GM23248 (cell line): ENCODE measurements around the gene MRTFB. TPM values are rescaled to one million over a fixed set of nuclear protein-coding genes. Genes with fewer than 3 reads are reported as not detected.

Source experiments
- DNase-seq: peaks from one replicate; pipeline ENCODE4 v3.0.0-alpha.2; 2015
- H2AFZ ChIP-seq: fragments of 200-600 bp; sonication (generic); 2 replicates; pipeline ENCODE4 v1.6.1; 2016; ENCODE audit warnings: antibody characterized with exemption
- H3F3A ChIP-seq: fragments of 200-600 bp; sonication (generic); 2 replicates; pipeline ENCODE4 v1.6.1; 2016; ENCODE audit warnings: mild to moderate bottlenecking, antibody characterized with exemption, mixed run types; ENCODE audit not compliant: insufficient read depth
- H3K27ac ChIP-seq: fragments of 200-600 bp; sonication (generic); 2 replicates; pipeline ENCODE4 v1.5.1; 2016; ENCODE audit warnings: mild to moderate bottlenecking
- H3K27me3 ChIP-seq: fragments of 200-600 bp; sonication (generic); replicated peaks from 2 replicates; pipeline ENCODE4 v1.6.1; 2016; ENCODE audit warnings: mild to moderate bottlenecking; ENCODE audit not compliant: insufficient read depth
- H3K36me3 ChIP-seq: fragments of 200-600 bp; sonication (generic); 2 replicates; pipeline ENCODE4 v1.6.1; 2016; ENCODE audit warnings: low read depth, mild to moderate bottlenecking
- H3K4me1 ChIP-seq: fragments of 200-600 bp; sonication (generic); 2 replicates; pipeline ENCODE4 v1.6.1; 2016; ENCODE audit warnings: mild to moderate bottlenecking; ENCODE audit not compliant: insufficient read depth
- H3K4me2 ChIP-seq: fragments of 200-600 bp; sonication (generic); one replicate; pipeline ENCODE4 v1.6.1; 2016; ENCODE audit warnings: mild to moderate bottlenecking; ENCODE audit not compliant: unreplicated experiment
- H3K4me3 ChIP-seq: fragments of 200-600 bp; sonication (generic); 2 replicates; pipeline ENCODE4 v1.5.1; 2016; ENCODE audit warnings: mild to moderate bottlenecking
- H3K79me2 ChIP-seq: fragments of 200-600 bp; sonication (generic); 2 replicates; pipeline ENCODE4 v1.6.1; 2016; ENCODE audit warnings: mild to moderate bottlenecking; ENCODE audit not compliant: insufficient read depth
- H3K9ac ChIP-seq: fragments of 200-600 bp; sonication (generic); 2 replicates; pipeline ENCODE4 v1.6.1; 2016; ENCODE audit warnings: mild to moderate bottlenecking
- H3K9me2 ChIP-seq: fragments of 200-600 bp; sonication (generic); 2 replicates; pipeline ENCODE4 v1.6.1; 2016; ENCODE audit warnings: mixed run types, mild to moderate bottlenecking, moderate library complexity; ENCODE audit not compliant: insufficient read depth
- H3K9me3 ChIP-seq: fragments of 200-600 bp; sonication (generic); one replicate; pipeline ENCODE4 v1.6.1; 2017; ENCODE audit warnings: low read depth
- H4K20me1 ChIP-seq: fragments of 200-600 bp; sonication (generic); 2 replicates; pipeline ENCODE4 v1.6.0; 2016; ENCODE audit not compliant: insufficient read depth
- EZH2 ChIP-seq: fragments of 200-600 bp; sonication (generic); IDR thresholded peaks from 2 replicates; pipeline ENCODE4 v1.6.1; 2018; ENCODE audit warnings: antibody characterized with exemption, mild to moderate bottlenecking; ENCODE audit not compliant: insufficient read depth, poor library complexity, severe bottlenecking
- EZH2phosphoT487 ChIP-seq: fragments of 200-600 bp; sonication (generic); IDR thresholded peaks from 2 replicates; pipeline ENCODE4 v1.6.1; 2018; ENCODE audit warnings: antibody characterized with exemption, moderate library complexity, mild to moderate bottlenecking, low read depth; ENCODE audit not compliant: insufficient read depth
- WGBS, 2 experiments: methylation state at CpG; one replicate each; pipeline ENCODE4 v1.1.6; 2015 to 2017; ENCODE audit warnings: low lambda C conversion rate in 2 of 2, low coverage in 1 of 2; ENCODE audit errors: missing lambda C conversion rate in 2 of 2; 5-methylcytosine and 5-hydroxymethylcytosine counted together
- in situ Hi-C: fragments of 300-500 bp; cut with MboI; formaldehyde crosslinking; loops from 2 replicates; pipeline ENCODE4 v1.15.0; 2020
- polyA plus RNA-seq: library from polyadenylated mRNA; unstranded; fragments of >200 nt; fragmentation: Nextera tagmentation; extraction: Ambion mirVana; gene quantifications from 2 replicates; pipeline ENCODE4 v1.2.1, GENCODE V29; 2016
- total RNA-seq: library from RNA; depleted of rRNA; stranded (reverse); fragments of >200 nt; shearing (Covaris generic); gene quantifications from 2 replicates; pipeline ENCODE4 v1.2.3, GENCODE V29; 2014

MRTFB gene
- total and polyA plus RNA-seq, 2 experiments from 2014 or later, result 3.1 to 5.1 TPM

DNA sequence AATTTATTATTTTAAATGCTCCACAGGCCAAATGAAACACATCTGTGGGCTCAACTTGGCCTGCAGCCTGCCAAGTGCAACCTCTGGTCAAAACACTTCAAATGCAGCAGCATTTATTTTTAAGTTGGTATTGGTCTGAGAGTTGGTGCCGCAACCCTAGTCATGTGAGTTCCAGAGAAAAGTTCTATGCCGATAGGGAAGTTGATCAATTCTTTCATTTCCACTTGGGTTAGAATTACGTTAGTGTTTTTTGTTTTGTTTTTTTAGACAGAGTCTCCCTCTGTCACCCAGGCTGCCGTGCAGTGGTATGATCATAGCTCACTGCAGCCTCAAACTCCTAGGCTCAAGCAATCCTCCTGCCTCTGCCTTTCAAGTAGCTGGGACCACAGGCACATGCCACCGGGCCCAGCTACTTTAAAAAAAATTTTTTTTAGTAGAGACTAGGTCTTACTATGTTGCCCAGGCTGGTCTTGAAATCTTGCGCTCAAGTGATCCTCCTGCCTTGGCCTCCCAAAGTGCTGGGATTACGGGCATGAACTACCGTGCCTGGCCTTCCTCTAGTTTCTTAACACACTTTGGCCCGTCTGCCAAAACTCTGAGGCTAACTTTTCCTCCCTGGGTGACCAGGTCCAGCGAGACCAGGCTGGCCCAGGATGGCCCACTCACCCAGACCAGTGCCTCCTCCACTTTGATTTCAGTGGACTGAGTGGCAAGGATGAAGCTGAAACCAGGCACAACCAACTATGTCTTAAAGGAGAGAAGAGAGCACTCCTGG, 221.1 kb downstream of the MRTFB start:
- no peaks in the 10 kb centered on the region for H3K79me2 ChIP-seq
- no peak overlapping the region for H3K4me2 ChIP-seq
- no peaks in the 10 kb centered on the region for H3K4me1 ChIP-seq
- H3K27me3 ChIP-seq, result no peaks in the 10 kb centered on the region
- in situ Hi-C loops, result no loop called here
- no peak overlapping the region for H3K9ac ChIP-seq
- no peak for DNase-seq
- no peaks in the 10 kb centered on the region for H3K36me3 ChIP-seq
- WGBS, 2 experiments, result 53 to 55% methylated on average over 10 of the region's 10 CpGs
- no peak for TF ChIP-seq EZH2
- TF ChIP-seq EZH2phosphoT487, result no peak
- H3K9me2 ChIP-seq, result no peaks in the 10 kb centered on the region
- no peak overlapping the region for H3K4me3 ChIP-seq
- H3K9me3 ChIP-seq, result no peaks in the 10 kb centered on the region
- H3F3A ChIP-seq, result no peaks in the 10 kb centered on the region
- no peak overlapping the region for H2AFZ ChIP-seq
- H4K20me1 ChIP-seq, result no peaks in the 10 kb centered on the region
- no peak overlapping the region for H3K27ac ChIP-seq

DNA sequence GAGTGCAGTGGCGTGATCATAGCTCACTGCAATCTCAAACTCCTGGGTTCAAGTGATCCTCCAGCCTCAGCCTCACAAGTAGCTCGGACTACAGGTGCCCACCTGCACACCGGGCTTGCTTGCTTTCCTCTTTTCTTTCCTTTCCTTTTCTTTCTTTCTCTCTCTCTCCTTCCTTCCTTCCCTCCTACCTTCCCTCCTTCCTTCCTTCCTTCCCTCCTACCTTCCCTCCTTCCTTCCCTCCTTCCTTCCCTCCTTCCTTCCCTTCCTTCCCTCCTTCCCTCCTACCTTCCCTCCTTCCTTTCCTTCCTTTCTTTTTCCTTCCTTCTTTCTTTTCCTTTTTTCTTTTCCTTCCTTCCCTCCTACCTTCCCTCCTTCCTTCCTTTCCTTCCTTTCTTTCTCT, 225.5 kb downstream of the MRTFB start:
- WGBS, 2 experiments, result 86 to 92% methylated on average over 3 of the region's 3 CpGs
- H3K79me2 ChIP-seq, result no peaks in the 10 kb centered on the region
- in situ Hi-C loops, result no loop called here
- no peaks in the 10 kb centered on the region for H4K20me1 ChIP-seq
- no peaks in the 10 kb centered on the region for H3K36me3 ChIP-seq
- H3K27me3 ChIP-seq, result no peaks in the 10 kb centered on the region
- TF ChIP-seq EZH2, result no peak
- TF ChIP-seq EZH2phosphoT487, result no peak
- H3K9me2 ChIP-seq, result no peaks in the 10 kb centered on the region
- no peak overlapping the region for H3K9ac ChIP-seq
- no peaks in the 10 kb centered on the region for H3K9me3 ChIP-seq
- H3F3A ChIP-seq, result no peaks in the 10 kb centered on the region
- no peak overlapping the region for H3K4me3 ChIP-seq
- no peak overlapping the region for H2AFZ ChIP-seq
- H3K4me1 ChIP-seq, result no peaks in the 10 kb centered on the region
- H3K4me2 ChIP-seq, result no peak overlapping the region
- no peak overlapping the region for H3K27ac ChIP-seq
- no peak for DNase-seq

DNA sequence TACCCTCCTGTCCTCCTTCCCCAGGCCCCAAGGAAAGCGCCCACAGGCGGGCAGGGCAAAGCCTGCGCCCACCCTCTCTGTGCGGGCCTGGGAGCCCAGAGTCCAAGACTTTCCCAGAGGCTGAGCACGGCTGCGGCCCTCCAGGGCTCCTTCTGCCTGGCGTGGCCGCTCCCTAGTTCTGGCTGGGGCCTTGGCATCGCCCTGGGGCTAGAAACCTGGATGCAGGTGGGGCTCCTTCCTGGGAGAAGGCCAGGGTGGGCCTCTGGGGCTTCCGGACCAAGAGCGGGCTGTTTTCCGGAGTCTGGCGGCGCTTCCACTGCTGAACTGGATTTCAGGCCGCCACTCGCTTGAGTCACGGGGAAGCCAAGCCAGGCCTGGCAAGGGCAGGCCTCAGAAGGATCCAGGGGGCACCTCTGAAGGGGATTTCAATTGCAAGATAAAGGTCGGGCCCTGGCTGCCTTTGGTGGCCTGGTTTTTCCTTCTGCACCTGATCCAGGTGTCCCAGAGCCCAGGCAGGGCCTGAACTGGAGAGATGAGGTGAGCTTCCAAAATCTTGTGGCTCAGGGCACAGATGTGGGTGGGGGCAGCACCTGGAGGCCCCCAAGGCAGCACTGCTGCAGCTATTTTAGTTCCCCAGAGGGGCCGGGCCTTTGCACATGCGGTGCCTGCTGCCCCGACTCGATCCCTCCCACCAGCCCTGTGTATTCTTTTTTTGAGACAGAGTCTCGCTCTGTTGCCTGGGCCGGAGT, 227.4 kb downstream of the MRTFB start:
- Histone ChIP-seq H3K79me2 (peaks cover 14% of the 10 kb centered on the region), H3K4me1 (no peaks in the 10 kb centered on the region), H3F3A (no peaks in the 10 kb centered on the region), H3K9ac (no peak overlapping the region), H3K4me3 (no peak overlapping the region), H3K9me2 (no peaks in the 10 kb centered on the region), H3K36me3 (no peaks in the 10 kb centered on the region), H3K9me3 (no peaks in the 10 kb centered on the region), H3K27ac (no peak overlapping the region), H3K27me3 (no peaks in the 10 kb centered on the region), H2AFZ (no peak overlapping the region), H3K4me2 (no peak overlapping the region), H4K20me1 (no peaks in the 10 kb centered on the region)
- TF ChIP-seq EZH2phosphoT487 (no peak), EZH2 (no peak)
- no peak for DNase-seq
- 92 to 95% methylated on average over 20 to 23 of the region's 24 CpGs for WGBS, 2 experiments
- in situ Hi-C loops, result no loop called here

DNA sequence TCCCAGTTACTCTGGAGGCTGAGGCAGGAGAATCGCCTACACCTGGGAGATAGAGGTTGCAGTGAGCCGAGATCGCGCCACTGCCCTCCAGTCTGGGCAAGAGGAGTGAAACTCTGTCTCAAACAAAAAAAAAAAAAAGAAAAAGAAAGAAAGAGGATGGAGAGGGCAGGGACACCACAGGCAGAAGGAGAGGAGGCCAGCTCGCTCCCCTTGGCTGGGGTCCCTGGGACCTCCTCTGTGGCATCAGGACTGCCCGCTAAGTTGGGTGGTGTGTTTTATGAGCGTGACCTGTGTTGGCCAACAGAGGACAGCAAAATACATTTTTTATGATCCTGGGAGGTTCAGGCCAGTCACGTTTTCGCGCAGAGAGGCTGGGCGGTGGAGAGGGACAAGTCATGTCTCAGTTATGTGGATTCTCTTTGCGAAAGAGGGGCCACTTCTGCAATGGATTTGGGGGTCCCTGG, 229.6 kb downstream of the MRTFB start:
- no peaks in the 10 kb centered on the region for H3K27me3 ChIP-seq
- 31 to 32% methylated on average over 12 of the region's 12 CpGs for WGBS, 2 experiments
- in situ Hi-C loops, result loop anchor here (5.0 kb wide), 1 partner anchor 227 kb away; no protein-coding TSS in a partner anchor
- H3K4me2 ChIP-seq, result peak overlapping the region; percentile 97
- no peak overlapping the region for H2AFZ ChIP-seq
- H3K9ac ChIP-seq, result peak overlapping the region; percentile 79
- TF ChIP-seq EZH2, result no peak
- TF ChIP-seq EZH2phosphoT487, result no peak
- no peaks in the 10 kb centered on the region for H3K9me3 ChIP-seq
- peaks cover 10% of the 10 kb centered on the region for H3K4me1 ChIP-seq
- H3F3A ChIP-seq, result peaks cover 12% of the 10 kb centered on the region; the same call in 1 of the 2 replicates
- H3K36me3 ChIP-seq, result no peaks in the 10 kb centered on the region
- H3K4me3 ChIP-seq, result peak overlapping the region; percentile 71
- no peaks in the 10 kb centered on the region for H3K9me2 ChIP-seq
- peak; percentile 96 for DNase-seq
- H3K27ac ChIP-seq, result peak overlapping the region; percentile 84
- peaks cover 36% of the 10 kb centered on the region for H3K79me2 ChIP-seq
- 0 out of 2 replicates have a peak, but pooled peaks cover 3% of the 10 kb centered on the region for H4K20me1 ChIP-seq
